Measurements from ENCODE around the gene TUBGCP5. TPM values are rescaled to one million over a fixed set of nuclear protein-coding genes. Genes with fewer than 3 reads are reported as not detected.
A peak's percentile ranks its signal among the peaks of the same experiment; 100 is the strongest.

TUBGCP5 gene
- total and polyA plus RNA-seq, 2 experiments from 2014 or later = 14.6 to 17.5 TPM

DNA sequence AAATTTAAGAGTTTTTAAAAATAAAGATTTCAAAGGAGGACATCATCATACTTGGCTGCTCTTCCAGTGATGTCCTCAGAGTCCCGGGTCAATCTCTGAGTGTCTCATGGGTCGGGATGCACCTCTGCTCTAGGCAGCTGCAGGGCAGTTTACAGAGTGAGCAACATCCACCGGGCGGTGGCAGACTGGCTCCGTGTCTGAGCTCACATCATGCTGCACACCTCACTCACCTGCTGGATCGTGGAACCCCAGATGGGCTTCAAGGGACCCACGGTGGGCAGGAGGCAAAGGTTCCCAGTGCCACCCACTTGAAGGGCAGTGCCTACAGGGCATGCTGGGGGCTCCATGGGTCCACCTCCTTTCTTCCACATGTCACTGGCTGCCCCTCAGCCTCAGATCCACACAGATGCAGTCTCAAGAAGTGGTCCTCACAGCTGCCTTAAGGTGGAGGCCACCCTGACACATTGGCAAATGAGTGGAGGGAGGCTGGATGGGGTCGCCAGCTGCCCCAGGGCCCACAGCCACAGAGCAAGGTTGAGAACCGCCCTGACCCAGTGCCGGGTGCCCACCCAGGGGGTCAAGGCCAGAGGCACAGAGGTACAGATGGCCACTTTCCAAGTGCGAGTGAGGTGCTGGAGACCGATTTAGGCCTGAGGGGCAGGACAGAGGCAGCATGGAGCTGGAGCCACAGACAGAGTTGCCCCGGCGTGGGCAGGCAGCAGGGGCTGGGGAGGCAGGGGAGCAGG lies 84.4 kb downstream of the TUBGCP5 start:
- no peaks in the 10 kb centered on the region for H3K36me3 ChIP-seq (ENCODE audit: low read depth)
- no peaks in the 10 kb centered on the region for H3K27me3 ChIP-seq (replicated peaks; ENCODE audit: insufficient read depth)
- no peak for TF ChIP-seq EZH2phosphoT487 (IDR thresholded peaks at IDR 0.05; ENCODE audit: insufficient read depth, low read depth)
- no peak for TF ChIP-seq EZH2 (IDR thresholded peaks at IDR 0.05; ENCODE audit: insufficient read depth, poor library complexity, severe bottlenecking)
- 89 to 93% methylated on average over 14 of the region's 14 CpGs for WGBS, 2 experiments (ENCODE audit: low coverage in 1 of 2, low lambda C conversion rate in 2 of 2, missing lambda C conversion rate in 2 of 2)
- H3K9me2 ChIP-seq (ENCODE audit: insufficient read depth) = no peaks in the 10 kb centered on the region
- in situ Hi-C loops (cut with MboI) = no loop called here
- H3K9me3 ChIP-seq (ENCODE audit: low read depth) = no peaks in the 10 kb centered on the region
- no peaks in the 10 kb centered on the region for H4K20me1 ChIP-seq (ENCODE audit: insufficient read depth)
- no peak overlapping the region for H3K9ac ChIP-seq
- no peak overlapping the region for H3K4me3 ChIP-seq
- peaks cover 2% of the 10 kb centered on the region for H3F3A ChIP-seq (ENCODE audit: insufficient read depth)
- no peak overlapping the region for H3K4me2 ChIP-seq (ENCODE audit: unreplicated experiment)
- DNase-seq = no peak
- H3K79me2 ChIP-seq (ENCODE audit: insufficient read depth) = peaks cover 100% of the 10 kb centered on the region
- H3K4me1 ChIP-seq (ENCODE audit: insufficient read depth) = 0 out of 2 replicates have a peak, but pooled peaks cover 1% of the 10 kb centered on the region
- no peak overlapping the region for H3K27ac ChIP-seq
- no peak overlapping the region for H2AFZ ChIP-seq

- WGBS, 2 experiments (ENCODE audit: low coverage in 1 of 2, low lambda C conversion rate in 2 of 2, missing lambda C conversion rate in 2 of 2) = 91 to 92% methylated on average over 12 of the region's 12 CpGs
- Histone ChIP-seq H2AFZ (no peak overlapping the region), H3K9me2 (ENCODE audit: insufficient read depth) (no peaks in the 10 kb centered on the region), H3K4me1 (ENCODE audit: insufficient read depth) (peaks cover 7% of the 10 kb centered on the region; the same call in 1 of the 2 replicates), H3K4me2 (ENCODE audit: unreplicated experiment) (no peak overlapping the region), H3K79me2 (ENCODE audit: insufficient read depth) (peaks cover 100% of the 10 kb centered on the region), H3F3A (ENCODE audit: insufficient read depth) (no peaks in the 10 kb centered on the region; the same call in 1 of the 2 replicates), H3K9ac (no peak overlapping the region), H3K36me3 (ENCODE audit: low read depth) (no peaks in the 10 kb centered on the region), H3K27me3 (replicated peaks; ENCODE audit: insufficient read depth) (no peaks in the 10 kb centered on the region), H3K9me3 (ENCODE audit: low read depth) (no peaks in the 10 kb centered on the region), H4K20me1 (ENCODE audit: insufficient read depth) (no peaks in the 10 kb centered on the region), H3K27ac (no peak overlapping the region), H3K4me3 (no peak overlapping the region)
- no peak for DNase-seq
- in situ Hi-C loops (cut with MboI) = no loop called here
- TF ChIP-seq EZH2phosphoT487 (IDR thresholded peaks at IDR 0.05; ENCODE audit: insufficient read depth, low read depth) (no peak), EZH2 (IDR thresholded peaks at IDR 0.05; ENCODE audit: insufficient read depth, poor library complexity, severe bottlenecking) (no peak)
Measured at GRCh38 chr15:22954326-22954725, 85.0 kb downstream of the TUBGCP5 start.

DNA sequence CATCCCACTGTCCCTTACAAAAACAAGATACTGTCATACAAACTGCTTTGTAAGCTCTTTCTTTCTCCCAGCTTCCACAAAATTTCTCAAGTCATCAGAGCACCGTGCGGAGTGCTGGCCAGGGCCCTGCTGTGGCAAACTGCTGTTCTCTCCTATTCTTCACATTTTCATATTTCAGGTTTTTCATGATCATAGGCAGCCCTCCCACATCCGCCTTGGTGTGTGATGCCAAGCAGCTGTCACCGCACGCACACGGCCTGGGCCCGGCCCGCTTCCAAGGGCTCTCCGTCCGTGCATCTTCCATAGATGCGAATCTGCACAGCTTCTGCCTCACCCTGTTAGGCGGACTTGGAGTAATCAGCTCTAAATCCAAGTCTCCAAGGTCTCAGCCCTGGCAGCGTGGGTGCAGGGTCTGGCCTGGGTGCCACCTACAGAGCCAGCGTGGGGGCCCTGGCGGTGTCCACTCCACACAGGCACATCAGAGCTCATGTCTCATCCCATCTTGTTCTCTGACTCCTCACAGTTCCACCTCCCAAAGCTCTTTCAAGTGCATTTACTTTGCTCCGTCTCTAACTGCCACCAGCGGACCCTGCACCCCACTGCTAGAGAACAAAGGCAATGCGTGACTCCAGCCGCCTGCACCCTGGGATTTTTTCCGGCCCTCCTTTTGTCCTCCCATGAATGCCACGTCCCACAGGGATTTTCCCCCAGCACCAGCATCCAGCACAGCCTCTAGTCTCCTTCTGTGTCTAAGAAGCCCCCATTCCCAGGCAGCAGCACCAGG lies 86.4 kb downstream of the TUBGCP5 start:
- DNase-seq = peak; percentile 47
- H3K27ac ChIP-seq = no peak overlapping the region
- peaks cover 17% of the 10 kb centered on the region; the same call in 1 of the 2 replicates for H3K4me1 ChIP-seq (ENCODE audit: insufficient read depth)
- peaks cover 100% of the 10 kb centered on the region for H3K79me2 ChIP-seq (ENCODE audit: insufficient read depth)
- peaks cover 8% of the 10 kb centered on the region for H3F3A ChIP-seq (ENCODE audit: insufficient read depth)
- no peaks in the 10 kb centered on the region for H3K9me2 ChIP-seq (ENCODE audit: insufficient read depth)
- no peaks in the 10 kb centered on the region for H3K27me3 ChIP-seq (replicated peaks; ENCODE audit: insufficient read depth)
- no peak overlapping the region for H3K4me3 ChIP-seq
- no peaks in the 10 kb centered on the region for H3K9me3 ChIP-seq (ENCODE audit: low read depth)
- in situ Hi-C loops (cut with MboI) = no loop called here
- H2AFZ ChIP-seq = no peak overlapping the region
- no peaks in the 10 kb centered on the region for H4K20me1 ChIP-seq (ENCODE audit: insufficient read depth)
- H3K9ac ChIP-seq = no peak overlapping the region
- TF ChIP-seq EZH2 (IDR thresholded peaks at IDR 0.05; ENCODE audit: insufficient read depth, poor library complexity, severe bottlenecking) = no peak
- TF ChIP-seq EZH2phosphoT487 (IDR thresholded peaks at IDR 0.05; ENCODE audit: insufficient read depth, low read depth) = no peak
- H3K4me2 ChIP-seq (ENCODE audit: unreplicated experiment) = peak overlapping the region; percentile 6
- 38 to 40% methylated on average over 21 of the region's 21 CpGs for WGBS, 2 experiments (ENCODE audit: low coverage in 1 of 2, low lambda C conversion rate in 2 of 2, missing lambda C conversion rate in 2 of 2)
- H3K36me3 ChIP-seq (ENCODE audit: low read depth) = no peaks in the 10 kb centered on the region

DNA sequence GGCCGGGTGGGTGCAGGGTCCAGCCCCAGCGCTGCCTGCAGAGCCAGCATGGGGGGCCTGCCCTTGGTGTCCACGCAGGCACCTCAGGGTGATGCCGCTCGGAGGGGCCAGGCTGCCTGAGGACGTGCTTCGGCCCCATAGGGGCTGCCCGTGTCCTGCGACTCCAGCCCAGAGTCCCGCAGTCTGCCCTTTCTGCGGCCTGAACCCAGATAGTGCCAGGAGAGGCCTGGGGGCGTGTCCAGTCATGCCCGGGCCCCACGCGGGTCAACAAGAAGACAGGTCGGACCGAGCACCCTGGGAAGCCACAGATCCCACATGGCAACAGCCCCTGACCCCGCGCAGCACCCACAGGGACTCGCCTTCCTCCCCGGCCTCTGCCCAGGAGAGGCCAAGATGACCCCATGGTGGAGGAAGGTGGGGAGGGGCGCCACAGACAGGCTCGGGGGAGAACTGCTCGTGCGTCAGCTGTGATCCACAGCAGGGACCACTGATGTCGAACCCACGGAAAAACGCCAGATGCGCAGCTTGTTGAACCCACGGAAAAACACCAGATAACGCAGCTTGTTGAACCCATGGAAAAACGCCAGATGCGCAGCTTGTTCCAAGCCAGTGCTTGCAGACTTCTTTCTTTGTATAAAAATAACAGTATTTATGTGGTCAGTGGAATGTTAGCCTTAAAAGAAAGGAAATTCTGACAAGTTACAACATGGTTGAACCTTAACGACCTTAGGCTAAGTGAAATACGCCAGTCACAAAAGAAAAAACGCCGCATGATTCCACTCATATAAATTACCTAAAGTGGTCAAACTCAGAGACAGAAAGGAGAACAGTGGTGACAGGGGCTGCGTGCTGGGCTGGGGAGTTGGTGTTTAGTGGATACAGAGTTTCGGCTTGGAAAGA lies 87.7 kb downstream of the TUBGCP5 start:
- Histone ChIP-seq H3K4me3 (no peak overlapping the region), H3F3A (ENCODE audit: insufficient read depth) (peaks cover 8% of the 10 kb centered on the region), H3K4me2 (ENCODE audit: unreplicated experiment) (no peak overlapping the region), H3K4me1 (ENCODE audit: insufficient read depth) (peaks cover 17% of the 10 kb centered on the region; the same call in 1 of the 2 replicates), H2AFZ (no peak overlapping the region), H3K27me3 (replicated peaks; ENCODE audit: insufficient read depth) (no peaks in the 10 kb centered on the region), H3K27ac (no peak overlapping the region), H3K36me3 (ENCODE audit: low read depth) (no peaks in the 10 kb centered on the region), H3K9ac (no peak overlapping the region), H3K9me3 (ENCODE audit: low read depth) (no peaks in the 10 kb centered on the region), H4K20me1 (ENCODE audit: insufficient read depth) (no peaks in the 10 kb centered on the region), H3K79me2 (ENCODE audit: insufficient read depth) (peaks cover 100% of the 10 kb centered on the region), H3K9me2 (ENCODE audit: insufficient read depth) (no peaks in the 10 kb centered on the region)
- DNase-seq = no peak
- TF ChIP-seq EZH2 (IDR thresholded peaks at IDR 0.05; ENCODE audit: insufficient read depth, poor library complexity, severe bottlenecking) (no peak), EZH2phosphoT487 (IDR thresholded peaks at IDR 0.05; ENCODE audit: insufficient read depth, low read depth) (no peak)
- WGBS, 2 experiments (ENCODE audit: low coverage in 1 of 2, low lambda C conversion rate in 2 of 2, missing lambda C conversion rate in 2 of 2) = 92% methylated on average over 39 of the region's 39 CpGs
- in situ Hi-C loops (cut with MboI) = no loop called here
